Omental fat pad (tissue), 4 donors: ENCODE measurements around the gene PSMA1. TPM values are rescaled to one million over a fixed set of nuclear protein-coding genes. Genes with fewer than 3 reads are reported as not detected.
A peak's percentile ranks its signal among the peaks of the same experiment; 100 is the strongest.
"Not testable (repeated sequence)": the region's sequence is repeated elsewhere in the genome, so short reads cannot be mapped to it uniquely, and the experiment has no call there.

Source experiments
- ATAC-seq: fragments of 150-250 bp; one replicate; pipeline ENCODE4 v1.9.1; 2016; ENCODE audit warnings: mild to moderate bottlenecking, moderate library complexity; ENCODE audit not compliant: low FRiP score
- DNase-seq: peaks from one replicate; pipeline ENCODE4 v3.0.0-alpha.2; 2019; ENCODE audit warnings: low spot score
- total RNA-seq, 4 donors: library from RNA; depleted of rRNA; stranded (reverse); fragments of >200 nt; gene quantifications; one replicate each; pipeline ENCODE4 v1.1.0, GENCODE V29; 2016
- TF ChIP-seq, protein P1 (sequence below), 3 donors: fragments of 450-650 bp; IDR thresholded peaks; one replicate each; pipeline ENCODE4 v1.5.1; 2016 to 2017; ENCODE audit warnings: antibody characterized with exemption in 3 of 3, mild to moderate bottlenecking in 3 of 3, moderate library complexity in 2 of 3

PSMA1 gene
- total RNA-seq: 100 to 1,000 TPM; 109 to 165 (median 133) TPM

DNA sequence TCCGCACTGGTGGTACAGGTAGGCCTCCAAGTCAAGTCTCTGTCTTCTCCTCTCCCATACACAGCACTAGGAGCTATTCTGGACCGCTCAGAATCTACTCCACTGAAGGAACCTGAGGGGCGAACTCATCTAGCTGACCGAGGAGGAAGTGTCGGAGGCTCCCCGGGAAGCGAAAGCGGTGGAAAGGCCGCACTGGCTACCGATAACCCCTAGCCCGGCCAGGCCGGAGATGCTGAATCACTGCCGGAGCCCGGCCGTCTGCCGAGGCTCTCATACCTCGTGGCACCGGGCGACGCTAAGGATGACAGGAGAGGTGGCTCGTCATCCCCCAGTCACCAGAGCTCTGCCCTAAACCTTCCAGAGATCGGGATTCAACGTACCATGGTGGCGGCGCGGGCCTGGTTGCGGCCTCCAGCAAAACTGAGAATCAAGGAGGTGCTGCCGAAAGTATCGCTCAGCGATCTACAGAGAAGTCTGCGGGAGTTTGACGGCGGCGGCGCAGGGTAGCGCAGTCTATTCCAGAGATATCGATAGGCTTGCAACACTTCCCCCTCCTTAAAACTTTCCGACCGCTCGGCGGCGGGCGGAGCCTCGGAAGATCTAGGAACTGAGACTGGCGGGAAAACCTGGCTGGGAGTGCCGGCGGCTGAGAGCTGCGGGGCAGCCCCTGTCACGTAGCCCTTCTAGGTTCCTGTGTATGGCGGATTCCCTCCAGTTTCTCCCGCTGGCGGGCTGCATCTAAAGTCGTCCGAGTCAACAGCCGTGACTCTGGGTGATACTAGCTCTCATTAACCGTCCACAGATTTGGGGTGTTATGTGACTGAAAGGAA, at the start of gene PSMA1:
Gene PSMA1, minus strand, starts transcription at position 470 of the 830 bp plus-strand sequence. Its CDS starts 87 bp downstream, at position 383.
- ATAC-seq (peak; percentile 98), DNase-seq (peak; percentile 79)
- TF ChIP-seq, protein P1, sequence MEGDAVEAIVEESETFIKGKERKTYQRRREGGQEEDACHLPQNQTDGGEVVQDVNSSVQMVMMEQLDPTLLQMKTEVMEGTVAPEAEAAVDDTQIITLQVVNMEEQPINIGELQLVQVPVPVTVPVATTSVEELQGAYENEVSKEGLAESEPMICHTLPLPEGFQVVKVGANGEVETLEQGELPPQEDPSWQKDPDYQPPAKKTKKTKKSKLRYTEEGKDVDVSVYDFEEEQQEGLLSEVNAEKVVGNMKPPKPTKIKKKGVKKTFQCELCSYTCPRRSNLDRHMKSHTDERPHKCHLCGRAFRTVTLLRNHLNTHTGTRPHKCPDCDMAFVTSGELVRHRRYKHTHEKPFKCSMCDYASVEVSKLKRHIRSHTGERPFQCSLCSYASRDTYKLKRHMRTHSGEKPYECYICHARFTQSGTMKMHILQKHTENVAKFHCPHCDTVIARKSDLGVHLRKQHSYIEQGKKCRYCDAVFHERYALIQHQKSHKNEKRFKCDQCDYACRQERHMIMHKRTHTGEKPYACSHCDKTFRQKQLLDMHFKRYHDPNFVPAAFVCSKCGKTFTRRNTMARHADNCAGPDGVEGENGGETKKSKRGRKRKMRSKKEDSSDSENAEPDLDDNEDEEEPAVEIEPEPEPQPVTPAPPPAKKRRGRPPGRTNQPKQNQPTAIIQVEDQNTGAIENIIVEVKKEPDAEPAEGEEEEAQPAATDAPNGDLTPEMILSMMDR (IDR thresholded peaks at IDR 0.05): no peak

DNA sequence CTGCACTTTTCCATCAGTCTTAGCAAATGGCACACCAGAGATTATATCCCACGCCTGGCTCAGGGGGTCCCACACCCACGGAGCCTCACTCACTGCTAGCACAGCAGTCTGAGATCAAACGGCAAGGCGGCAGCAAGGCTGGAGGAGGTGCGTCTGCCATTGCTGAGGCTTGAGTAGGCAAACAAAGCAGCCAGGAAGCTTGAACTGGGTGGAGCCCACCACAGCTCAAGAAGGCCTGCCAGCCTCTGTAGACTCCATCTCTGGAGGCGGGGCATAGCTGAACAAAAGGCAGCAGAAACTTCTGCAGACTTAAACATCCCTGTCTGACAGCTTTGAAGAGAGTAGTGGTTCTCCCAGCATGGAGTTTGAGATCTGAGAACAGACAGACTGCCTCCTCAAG, 49.3 kb upstream of the PSMA1 start:
- not testable (repeated sequence) for DNase-seq, ATAC-seq

DNA sequence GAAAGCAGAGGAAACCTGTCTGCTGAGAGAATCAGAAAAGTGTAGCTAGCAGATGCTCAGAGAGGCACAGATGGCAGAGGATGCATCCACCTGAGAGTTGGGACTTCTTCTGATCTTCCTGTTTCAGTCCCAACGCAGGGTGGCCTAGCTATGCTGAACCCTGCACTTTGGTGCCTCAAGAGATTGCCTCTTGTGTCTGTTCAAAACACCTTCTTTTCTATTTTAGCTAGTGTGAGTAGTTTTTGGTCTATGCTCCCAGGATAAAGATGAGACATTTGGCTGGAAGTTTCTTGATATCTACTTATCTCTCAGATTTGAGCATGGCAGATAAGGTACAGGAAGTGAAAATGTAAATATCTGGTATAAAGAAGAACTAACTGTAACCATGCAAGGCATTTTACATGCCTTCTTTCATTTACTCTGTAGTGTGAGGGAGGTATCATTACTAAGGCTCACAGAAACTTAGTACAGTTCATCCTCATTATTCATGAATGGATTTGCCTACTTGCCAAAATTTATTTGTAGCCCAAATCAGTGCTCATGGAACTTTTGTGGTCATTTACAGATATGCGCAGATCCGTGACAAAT, 47.0 kb upstream of the PSMA1 start:
- TF ChIP-seq, protein P1 (IDR thresholded peaks at IDR 0.05): no peak
- DNase-seq (no peak), ATAC-seq (no peak)

DNA sequence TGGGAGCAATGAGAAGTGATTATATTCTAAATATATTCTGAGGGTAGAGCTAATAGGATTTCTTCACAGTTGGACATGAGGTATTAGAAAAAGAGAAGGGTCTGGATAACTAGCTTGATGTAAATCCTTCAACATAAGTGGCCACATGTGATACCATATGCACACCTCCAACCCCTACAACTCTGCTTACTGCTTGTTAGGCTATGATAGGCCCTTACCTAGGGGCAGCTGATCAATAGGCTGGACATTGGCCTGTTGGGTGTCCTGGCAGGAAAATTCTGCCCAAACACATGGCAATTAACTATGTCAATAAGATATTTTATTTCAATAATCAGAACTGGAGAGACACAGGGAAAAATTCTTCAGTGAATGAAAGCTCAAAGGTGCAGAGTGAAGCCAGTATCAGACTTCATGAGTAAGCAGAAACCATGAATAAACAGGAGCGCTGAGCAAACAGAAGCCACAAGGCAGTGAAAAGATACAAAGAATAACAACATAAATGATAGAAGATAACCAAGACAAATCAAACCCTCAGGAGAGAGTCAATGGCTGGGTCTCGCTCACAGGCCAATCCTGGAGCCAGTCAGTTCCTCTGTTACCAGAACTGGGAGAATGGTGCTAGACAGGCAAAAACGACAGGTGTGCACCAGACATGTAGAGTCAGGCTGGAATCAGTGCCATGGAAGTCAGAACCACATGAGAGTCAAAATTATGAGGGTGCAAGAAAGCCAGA, 46.3 kb upstream of the PSMA1 start:
- TF ChIP-seq, protein P1 (IDR thresholded peaks at IDR 0.05): no peak
- ATAC-seq (no peak), DNase-seq (no peak)

DNA sequence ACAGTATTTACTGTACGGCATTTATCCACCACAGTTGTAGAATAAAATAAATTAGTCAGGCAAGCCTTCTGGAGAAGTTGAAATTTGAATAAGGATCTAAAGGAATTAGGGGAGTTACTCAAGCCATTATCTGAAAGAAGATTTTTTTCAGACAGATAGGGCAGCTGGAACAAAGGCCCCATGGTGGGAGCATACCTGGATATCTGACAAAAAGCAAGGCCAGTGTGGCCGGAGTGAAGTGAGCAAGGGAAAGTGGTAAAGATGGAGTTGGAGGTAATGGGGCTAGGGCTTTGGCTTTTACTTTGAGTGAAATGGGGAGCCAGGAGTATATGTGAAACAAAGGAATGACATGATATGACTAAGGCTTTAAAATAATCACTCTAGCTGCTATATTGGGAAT, 45.7 kb upstream of the PSMA1 start:
- DNase-seq (no peak), ATAC-seq (no peak)
- TF ChIP-seq, protein P1 (IDR thresholded peaks at IDR 0.05): no peak

DNA sequence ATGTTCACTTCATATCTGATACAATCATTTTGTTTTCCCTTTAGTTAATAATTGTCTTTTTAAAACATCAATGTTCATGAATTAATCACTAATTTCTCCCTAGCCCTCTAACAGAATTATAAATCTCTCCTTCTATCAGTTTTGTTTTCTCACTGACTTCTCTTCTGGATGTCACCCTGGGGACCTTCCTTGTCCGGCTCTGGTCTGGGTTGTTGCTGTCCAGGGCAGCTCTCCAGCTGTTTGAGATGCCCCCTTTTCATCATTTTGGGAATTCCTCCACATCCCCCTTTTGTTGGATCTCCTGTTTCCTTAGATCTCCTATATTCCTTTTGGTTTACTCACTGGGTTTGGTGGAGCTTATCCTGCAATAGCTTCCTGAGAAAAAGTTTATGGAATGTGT, 35.6 kb upstream of the PSMA1 start:
- DNase-seq: no peak
- TF ChIP-seq, protein P1 (IDR thresholded peaks at IDR 0.05): no peak
- ATAC-seq: no peak

DNA sequence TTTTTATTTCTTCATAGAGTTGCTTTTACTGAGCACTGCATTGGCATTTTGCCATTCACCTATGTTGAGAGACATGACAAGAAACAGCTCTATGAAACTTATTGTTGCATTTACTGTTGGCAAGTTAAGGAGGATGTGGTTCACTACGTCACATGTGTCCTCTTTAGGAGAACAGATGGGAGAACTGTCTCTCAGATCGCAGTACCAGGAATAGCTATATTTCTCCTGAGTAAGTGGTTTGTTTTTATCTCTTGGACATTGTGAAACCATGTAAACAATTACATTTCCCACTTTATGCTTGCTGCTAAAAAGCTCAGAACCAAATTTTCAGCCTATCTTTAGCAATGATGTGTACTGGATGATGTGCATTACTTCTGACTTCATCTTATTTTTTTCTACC, 34.8 kb upstream of the PSMA1 start:
- ATAC-seq (peak; percentile 37), DNase-seq (no peak)
- TF ChIP-seq, protein P1 (IDR thresholded peaks at IDR 0.05): no peak
